ENCODE measurements around the gene ZNF500.
A peak's percentile ranks its signal among the peaks of the same experiment; 100 is the strongest.

The ZNF500 gene

DNA sequence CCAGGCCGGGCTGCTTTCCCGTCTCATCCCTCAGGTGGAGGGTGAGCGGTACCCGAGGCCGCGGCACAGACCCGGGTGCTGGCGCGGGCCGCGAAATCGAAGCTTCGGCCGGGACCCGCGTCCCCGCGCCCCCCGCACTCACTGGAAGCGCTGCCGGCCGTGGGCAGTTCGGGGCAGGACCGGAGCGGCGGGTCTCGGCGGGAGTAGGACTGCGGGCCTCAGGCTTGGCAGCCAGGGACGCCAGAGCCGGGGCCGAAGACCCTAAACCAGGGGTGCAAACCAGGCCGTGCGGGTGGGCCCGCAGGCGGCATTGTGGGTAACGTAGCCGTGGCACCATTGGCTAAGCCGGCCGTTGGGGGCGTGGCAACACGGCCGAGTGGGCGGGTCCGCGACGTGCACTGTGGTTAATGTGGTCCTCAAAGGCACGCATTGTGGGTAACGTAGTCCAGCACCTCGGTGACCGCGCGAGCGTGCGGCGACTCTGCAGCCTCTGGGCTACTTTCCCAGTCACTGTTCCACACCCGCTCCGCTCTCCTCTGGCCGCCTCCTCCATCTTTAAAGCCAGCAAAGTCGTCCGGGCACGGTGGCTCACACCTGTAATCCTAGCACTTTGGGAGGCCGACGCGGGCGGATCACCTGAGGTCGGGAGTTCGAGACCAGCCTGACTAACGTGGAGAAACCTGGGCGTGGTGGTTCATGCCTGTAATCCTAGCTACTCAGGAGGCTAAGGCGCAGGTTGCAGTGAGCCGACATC, at the start of gene ZNF500 (continued):
- no peak for TF ChIP-seq ZNF585B (tag by site-specific recombination; IDR thresholded peaks at IDR 0.05)
- TF ChIP-seq ZNF529 (tag by site-specific recombination; IDR thresholded peaks at IDR 0.05; ENCODE audit: insufficient replicate concordance), result no peak
- TF ChIP-seq, protein P1, sequence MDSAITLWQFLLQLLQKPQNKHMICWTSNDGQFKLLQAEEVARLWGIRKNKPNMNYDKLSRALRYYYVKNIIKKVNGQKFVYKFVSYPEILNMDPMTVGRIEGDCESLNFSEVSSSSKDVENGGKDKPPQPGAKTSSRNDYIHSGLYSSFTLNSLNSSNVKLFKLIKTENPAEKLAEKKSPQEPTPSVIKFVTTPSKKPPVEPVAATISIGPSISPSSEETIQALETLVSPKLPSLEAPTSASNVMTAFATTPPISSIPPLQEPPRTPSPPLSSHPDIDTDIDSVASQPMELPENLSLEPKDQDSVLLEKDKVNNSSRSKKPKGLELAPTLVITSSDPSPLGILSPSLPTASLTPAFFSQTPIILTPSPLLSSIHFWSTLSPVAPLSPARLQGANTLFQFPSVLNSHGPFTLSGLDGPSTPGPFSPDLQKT (IDR thresholded peaks at IDR 0.05; ENCODE audit: borderline replicate concordance, low read depth, low read length), result no peak
- TF ChIP-seq ZNF791 (tag by site-specific recombination; IDR thresholded peaks at IDR 0.05), result no peak
- TF ChIP-seq ZNF521 (tag by site-specific recombination; IDR thresholded peaks at IDR 0.05), result no peak
- no peak for TF ChIP-seq WT1 (tag by site-specific recombination; IDR thresholded peaks at IDR 0.05)
- TF ChIP-seq ZNF394 (tag by site-specific recombination; IDR thresholded peaks at IDR 0.05; ENCODE audit: borderline replicate concordance), result peak; percentile 58; the same call in 1 of the 2 replicates
- peak; percentile 72 for TF ChIP-seq ZBTB7A (tag by site-specific recombination; IDR thresholded peaks at IDR 0.05; ENCODE audit: low read depth)
- TF ChIP-seq SALL2 (tag by site-specific recombination; IDR thresholded peaks at IDR 0.05; ENCODE audit: borderline replicate concordance), result no peak
- TF ChIP-seq ZXDB (tag by site-specific recombination; IDR thresholded peaks at IDR 0.05), result peak; percentile 89
- TF ChIP-seq ZNF175 (tag by site-specific recombination; IDR thresholded peaks at IDR 0.05), result no peak
- no peak for TF ChIP-seq RBAK (tag by site-specific recombination; IDR thresholded peaks at IDR 0.05)
- TF ChIP-seq ZNF248 (tag by site-specific recombination; IDR thresholded peaks at IDR 0.05), result no peak
- TF ChIP-seq EGR2 (tag by site-specific recombination; IDR thresholded peaks at IDR 0.05; ENCODE audit: low read depth), result peak; percentile 69
- no peak for TF ChIP-seq ZNF777 (tag by site-specific recombination; IDR thresholded peaks at IDR 0.05; ENCODE audit: borderline replicate concordance)
- TF ChIP-seq PRDM2 (tag by site-specific recombination; IDR thresholded peaks at IDR 0.05; ENCODE audit: borderline replicate concordance), result no peak
- TF ChIP-seq GLIS2 (tag by site-specific recombination; IDR thresholded peaks at IDR 0.05), result peak; percentile 92
- peak; percentile 61; the same call in 1 of the 2 replicates for TF ChIP-seq ZNF24 (tag by site-specific recombination; IDR thresholded peaks at IDR 0.05)
- TF ChIP-seq ZNF792 (tag by site-specific recombination; IDR thresholded peaks at IDR 0.05), result no peak
- peak; percentile 99 for TF ChIP-seq ZBTB20 (tag by site-specific recombination; IDR thresholded peaks at IDR 0.05)
- no peak for TF ChIP-seq ZNF23 (tag by site-specific recombination; IDR thresholded peaks at IDR 0.05; ENCODE audit: borderline replicate concordance)
- 0 out of 2 replicates have a peak, but pooled peaks have one; percentile 16 for TF ChIP-seq ZNF501 (tag by site-specific recombination; IDR thresholded peaks at IDR 0.05)
- no peak for TF ChIP-seq SCRT2 (tag by site-specific recombination; IDR thresholded peaks at IDR 0.05)
- no peak for TF ChIP-seq ZNF239 (tag by site-specific recombination; IDR thresholded peaks at IDR 0.05)
- TF ChIP-seq KLF7 (tag by site-specific recombination; IDR thresholded peaks at IDR 0.05; ENCODE audit: borderline replicate concordance), result peak; percentile 61; the same call in 1 of the 2 replicates
- TF ChIP-seq, protein P2, sequence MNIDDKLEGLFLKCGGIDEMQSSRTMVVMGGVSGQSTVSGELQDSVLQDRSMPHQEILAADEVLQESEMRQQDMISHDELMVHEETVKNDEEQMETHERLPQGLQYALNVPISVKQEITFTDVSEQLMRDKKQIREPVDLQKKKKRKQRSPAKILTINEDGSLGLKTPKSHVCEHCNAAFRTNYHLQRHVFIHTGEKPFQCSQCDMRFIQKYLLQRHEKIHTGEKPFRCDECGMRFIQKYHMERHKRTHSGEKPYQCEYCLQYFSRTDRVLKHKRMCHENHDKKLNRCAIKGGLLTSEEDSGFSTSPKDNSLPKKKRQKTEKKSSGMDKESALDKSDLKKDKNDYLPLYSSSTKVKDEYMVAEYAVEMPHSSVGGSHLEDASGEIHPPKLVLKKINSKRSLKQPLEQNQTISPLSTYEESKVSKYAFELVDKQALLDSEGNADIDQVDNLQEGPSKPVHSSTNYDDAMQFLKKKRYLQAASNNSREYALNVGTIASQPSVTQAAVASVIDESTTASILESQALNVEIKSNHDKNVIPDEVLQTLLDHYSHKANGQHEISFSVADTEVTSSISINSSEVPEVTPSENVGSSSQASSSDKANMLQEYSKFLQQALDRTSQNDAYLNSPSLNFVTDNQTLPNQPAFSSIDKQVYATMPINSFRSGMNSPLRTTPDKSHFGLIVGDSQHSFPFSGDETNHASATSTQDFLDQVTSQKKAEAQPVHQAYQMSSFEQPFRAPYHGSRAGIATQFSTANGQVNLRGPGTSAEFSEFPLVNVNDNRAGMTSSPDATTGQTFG (tag by site-specific recombination; IDR thresholded peaks at IDR 0.05; ENCODE audit: borderline replicate concordance), result no peak
- TF ChIP-seq ZNF221 (tag by site-specific recombination; IDR thresholded peaks at IDR 0.05; ENCODE audit: borderline replicate concordance), result no peak
- TF ChIP-seq ZNF626 (tag by site-specific recombination; IDR thresholded peaks at IDR 0.05), result no peak
- no peak for TF ChIP-seq ZNF664 (tag by site-specific recombination; IDR thresholded peaks at IDR 0.05)
- TF ChIP-seq, protein P3, sequence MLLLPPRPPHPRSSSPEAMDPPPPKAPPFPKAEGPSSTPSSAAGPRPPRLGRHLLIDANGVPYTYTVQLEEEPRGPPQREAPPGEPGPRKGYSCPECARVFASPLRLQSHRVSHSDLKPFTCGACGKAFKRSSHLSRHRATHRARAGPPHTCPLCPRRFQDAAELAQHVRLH (tag by site-specific recombination; IDR thresholded peaks at IDR 0.05), result no peak
- TF ChIP-seq ZNF658 (tag by site-specific recombination; IDR thresholded peaks at IDR 0.05), result no peak
- TF ChIP-seq ZNF433 (tag by site-specific recombination; IDR thresholded peaks at IDR 0.05; ENCODE audit: low read depth), result no peak

All from HEK293 (cell line).